Measurements from ENCODE around the gene TRERF1.
"Not testable (repeated sequence)": the region's sequence is repeated elsewhere in the genome, so short reads cannot be mapped to it uniquely, and the experiment has no call there.

The TRERF1 gene

DNA sequence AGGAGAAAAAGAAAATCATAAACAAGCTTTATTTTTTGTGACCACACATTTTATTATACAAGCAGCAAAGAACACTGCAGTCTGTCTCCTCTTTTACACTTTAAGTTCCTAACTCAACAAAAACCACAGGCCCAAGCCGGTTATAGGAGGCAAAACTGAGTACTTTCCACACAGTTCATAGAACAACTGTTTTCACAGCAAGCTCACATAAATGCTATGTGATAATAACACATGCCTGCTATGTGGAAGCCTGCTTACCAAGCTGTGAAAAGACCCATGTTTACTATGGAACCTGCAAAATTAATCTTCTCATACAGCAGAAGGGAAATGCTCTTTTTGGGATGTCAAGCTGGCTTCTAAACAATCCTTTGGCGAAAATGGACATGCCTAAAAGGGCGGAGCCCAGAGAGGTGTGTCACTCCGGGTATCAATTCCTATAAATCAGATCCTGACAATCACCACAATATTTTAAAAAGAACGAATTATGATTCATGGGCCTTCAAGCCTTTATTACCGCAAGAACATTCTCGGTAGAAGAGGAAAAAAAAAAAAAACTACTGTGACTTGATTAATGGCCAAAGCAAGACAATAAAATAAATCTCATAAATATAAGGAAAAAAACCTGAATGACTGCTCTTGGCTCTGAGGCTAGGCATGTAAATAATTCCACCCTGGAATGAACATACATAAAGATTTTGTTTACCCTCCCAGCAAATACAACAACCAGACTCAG lies 2.6 kb downstream of the TRERF1 start:
- no peak for DNase-seq (ENCODE audit: low read depth)
- peak overlapping the region; percentile 85 for H3K4me3 ChIP-seq (ENCODE audit: low read length)
- TF ChIP-seq, protein P1, sequence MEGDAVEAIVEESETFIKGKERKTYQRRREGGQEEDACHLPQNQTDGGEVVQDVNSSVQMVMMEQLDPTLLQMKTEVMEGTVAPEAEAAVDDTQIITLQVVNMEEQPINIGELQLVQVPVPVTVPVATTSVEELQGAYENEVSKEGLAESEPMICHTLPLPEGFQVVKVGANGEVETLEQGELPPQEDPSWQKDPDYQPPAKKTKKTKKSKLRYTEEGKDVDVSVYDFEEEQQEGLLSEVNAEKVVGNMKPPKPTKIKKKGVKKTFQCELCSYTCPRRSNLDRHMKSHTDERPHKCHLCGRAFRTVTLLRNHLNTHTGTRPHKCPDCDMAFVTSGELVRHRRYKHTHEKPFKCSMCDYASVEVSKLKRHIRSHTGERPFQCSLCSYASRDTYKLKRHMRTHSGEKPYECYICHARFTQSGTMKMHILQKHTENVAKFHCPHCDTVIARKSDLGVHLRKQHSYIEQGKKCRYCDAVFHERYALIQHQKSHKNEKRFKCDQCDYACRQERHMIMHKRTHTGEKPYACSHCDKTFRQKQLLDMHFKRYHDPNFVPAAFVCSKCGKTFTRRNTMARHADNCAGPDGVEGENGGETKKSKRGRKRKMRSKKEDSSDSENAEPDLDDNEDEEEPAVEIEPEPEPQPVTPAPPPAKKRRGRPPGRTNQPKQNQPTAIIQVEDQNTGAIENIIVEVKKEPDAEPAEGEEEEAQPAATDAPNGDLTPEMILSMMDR (conservative IDR thresholded peaks at IDR 0.05; ENCODE audit: low read length): no peak

DNA sequence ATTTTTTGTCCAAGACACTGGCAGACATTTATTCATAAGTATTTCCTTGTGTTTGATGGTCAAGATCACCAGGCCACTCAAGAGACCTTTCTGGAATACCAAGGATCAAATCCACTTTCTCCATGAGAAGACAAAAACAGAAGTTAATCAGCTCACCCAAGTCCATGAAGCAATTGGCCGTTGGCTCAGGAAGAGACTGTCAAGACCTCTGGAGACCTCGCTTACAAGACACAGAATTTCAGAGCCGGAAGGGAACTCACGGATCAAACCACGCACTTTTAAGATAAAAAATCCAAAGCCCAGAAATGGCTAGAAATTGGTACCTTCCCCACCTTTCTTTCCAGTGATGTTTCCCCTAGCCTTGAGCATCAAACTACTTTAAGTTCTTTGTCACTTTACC lies 3.3 kb downstream of the TRERF1 start:
- no peak overlapping the region for H3K4me3 ChIP-seq (ENCODE audit: low read length)
- DNase-seq (ENCODE audit: low read depth): no peak
- TF ChIP-seq, protein P1 (conservative IDR thresholded peaks at IDR 0.05; ENCODE audit: low read length): no peak

DNA sequence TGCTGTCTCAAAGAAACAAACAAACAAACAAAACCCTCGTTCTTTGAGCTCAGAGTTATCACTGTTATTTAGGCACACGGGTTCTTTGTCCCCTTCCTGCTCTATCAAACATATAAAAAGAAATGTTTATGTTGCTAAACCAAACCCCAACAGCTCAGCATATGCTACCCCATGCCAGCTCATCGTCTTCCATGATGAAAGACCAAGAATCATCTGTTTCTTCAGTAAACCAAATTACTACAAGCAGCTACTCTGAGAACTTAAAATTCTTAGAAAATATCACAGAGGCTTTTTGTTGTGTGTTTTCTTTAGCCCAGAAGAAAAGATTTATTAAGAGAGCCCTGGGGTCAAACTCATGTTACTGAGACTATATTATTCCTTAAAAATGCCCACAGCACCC lies 4.7 kb downstream of the TRERF1 start:
- DNase-seq (ENCODE audit: low read depth): no peak
- H3K4me3 ChIP-seq (ENCODE audit: low read length): no peak overlapping the region
- TF ChIP-seq, protein P1 (conservative IDR thresholded peaks at IDR 0.05; ENCODE audit: low read length): no peak

DNA sequence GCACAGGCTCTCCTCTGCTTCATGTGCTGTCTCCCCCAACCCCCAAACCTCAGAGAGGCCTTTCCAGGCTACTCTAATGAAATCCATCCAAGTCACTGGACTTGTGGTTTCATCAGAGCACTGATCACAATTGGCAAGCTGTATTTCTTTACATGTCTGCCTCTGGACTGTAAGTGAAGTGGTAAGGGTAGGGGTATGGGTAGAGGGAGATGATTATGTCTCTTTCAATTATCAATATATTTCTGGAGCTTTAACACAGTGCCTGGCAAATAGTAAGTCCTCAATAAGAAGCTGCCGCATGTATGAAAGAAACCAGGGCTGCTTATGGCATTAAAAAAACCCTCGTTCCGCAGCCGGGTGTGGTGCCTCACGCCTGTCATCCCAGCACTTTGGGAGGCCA lies 5.4 kb downstream of the TRERF1 start:
- no peak for DNase-seq (ENCODE audit: low read depth)
- no peak overlapping the region for H3K4me3 ChIP-seq (ENCODE audit: low read length)
- TF ChIP-seq, protein P1 (conservative IDR thresholded peaks at IDR 0.05; ENCODE audit: low read length): no peak

DNA sequence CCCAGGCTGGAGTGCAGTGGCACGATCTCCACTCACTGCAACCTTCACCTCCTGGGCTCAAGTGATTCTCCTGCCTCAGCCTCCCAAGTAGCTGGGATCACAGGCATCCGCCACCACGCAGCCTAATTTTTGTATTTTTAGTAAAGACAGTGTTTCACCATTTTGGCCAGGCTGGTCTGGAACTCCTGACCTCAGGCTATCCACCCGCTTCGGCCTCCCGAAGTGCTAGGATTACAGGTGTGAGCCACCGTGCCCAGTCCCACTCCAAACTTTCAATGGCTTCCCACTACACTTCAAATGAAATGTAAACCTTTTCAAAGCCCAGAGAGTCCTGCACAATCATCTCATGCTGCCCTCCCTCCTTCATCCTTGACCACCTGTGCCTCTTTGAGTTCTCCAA lies 5.8 kb downstream of the TRERF1 start:
- not testable (repeated sequence) for H3K4me3 ChIP-seq (ENCODE audit: low read length); DNase-seq (ENCODE audit: low read depth)

DNA sequence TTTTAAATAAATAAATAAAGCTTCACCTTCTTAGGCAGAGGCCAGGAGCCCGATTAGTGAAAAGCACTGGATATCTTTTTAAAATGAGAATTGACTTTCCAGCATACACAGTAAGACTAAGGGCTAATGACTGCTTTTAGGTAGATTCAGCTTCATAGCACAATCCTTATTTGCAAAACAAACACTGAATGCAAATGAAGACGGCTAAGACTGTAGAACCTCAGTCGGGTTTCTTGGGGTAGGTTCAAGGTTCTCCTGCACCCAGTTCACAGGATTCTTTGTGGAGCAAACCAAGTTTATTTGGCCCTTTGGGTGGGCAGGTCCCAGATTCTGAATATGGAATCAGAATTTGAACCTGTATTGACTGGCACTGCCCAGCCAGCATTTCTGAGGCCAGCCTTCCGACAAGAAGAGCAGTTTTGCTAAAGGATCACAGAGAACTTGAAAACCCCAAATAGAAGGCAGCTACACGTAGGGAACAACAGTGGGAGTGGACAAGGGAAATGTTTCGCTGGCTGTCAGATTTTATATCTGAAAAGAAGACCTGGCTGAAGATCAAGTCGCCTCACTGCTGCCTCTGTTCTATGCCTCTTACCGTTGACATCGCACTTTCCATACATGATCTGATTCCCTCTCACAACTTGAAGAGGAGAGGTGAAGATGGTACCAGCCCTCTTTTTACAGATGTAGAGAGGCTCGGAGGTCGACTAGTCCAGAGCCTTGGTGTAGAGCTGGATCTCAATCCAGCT lies 8.2 kb downstream of the TRERF1 start:
- H3K4me3 ChIP-seq (ENCODE audit: low read length): peak overlapping the region; percentile 26
- DNase-seq (ENCODE audit: low read depth): no peak
- TF ChIP-seq, protein P1 (conservative IDR thresholded peaks at IDR 0.05; ENCODE audit: low read length): no peak

DNA sequence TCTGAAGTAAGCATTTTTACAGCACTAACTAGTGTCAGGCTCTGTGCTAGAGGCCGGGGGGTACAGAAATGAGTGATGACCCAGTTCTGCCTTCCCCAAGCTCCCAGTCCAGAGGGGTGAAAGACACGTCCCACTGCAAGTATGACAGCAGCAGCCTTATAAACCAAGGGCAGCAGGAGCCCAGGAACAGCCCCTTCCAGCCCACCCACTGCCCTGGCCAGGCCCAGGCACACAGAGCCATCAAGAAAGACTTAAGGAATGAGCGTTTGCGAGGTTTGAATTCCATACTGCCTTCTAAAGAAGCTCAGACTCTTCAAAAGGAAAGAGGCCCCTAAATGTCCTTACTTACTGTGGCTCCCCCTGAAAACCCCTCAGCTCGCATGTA lies 10.0 kb downstream of the TRERF1 start:
- TF ChIP-seq, protein P1 (conservative IDR thresholded peaks at IDR 0.05; ENCODE audit: low read length): no peak
- no peak overlapping the region for H3K4me3 ChIP-seq (ENCODE audit: low read length)
- DNase-seq (ENCODE audit: low read depth): no peak
